Kidney epithelial cell (primary cell): ENCODE data around the gene PGRMC2. TPM values are rescaled to one million over a fixed set of nuclear protein-coding genes. Genes with fewer than 3 reads are reported as not detected.
"Not testable (repeated sequence)": the region's sequence is repeated elsewhere in the genome, so short reads cannot be mapped to it uniquely, and the experiment has no call there.

Source experiments
- DNase-seq: peaks from one replicate; pipeline ENCODE4 v3.0.0-alpha.2; 2010; ENCODE audit warnings: low read depth
- H3K27me3 ChIP-seq: 2 replicates; pipeline ENCODE4 v1.6.0; 2011; ENCODE audit warnings: low read length; ENCODE audit not compliant: control insufficient read depth, insufficient read depth
- H3K36me3 ChIP-seq: 2 replicates; pipeline ENCODE4 v1.5.1; 2011; ENCODE audit warnings: low read length; ENCODE audit not compliant: control insufficient read depth, insufficient read depth
- H3K4me3 ChIP-seq: 2 replicates; pipeline ENCODE4 v1.5.1; 2011; ENCODE audit warnings: low read depth, mild to moderate bottlenecking, control low read depth, low read length
- CTCF ChIP-seq: IDR thresholded peaks from 2 replicates; pipeline ENCODE4 v1.5.1; 2011; ENCODE audit warnings: mild to moderate bottlenecking, moderate library complexity, low read length, control low read depth, inconsistent platforms; ENCODE audit not compliant: insufficient read depth, poor library complexity, severe bottlenecking
- total RNA-seq: library from RNA; depleted of rRNA; stranded (reverse); fragments of >200 nt; gene quantifications from 2 replicates; pipeline ENCODE4 v1.2.3, GENCODE V29; 2015

Gene PGRMC2
- total RNA-seq, 1 donor from 2014 or later: 29.6 TPM

- TF ChIP-seq CTCF: no peak
- no peak for DNase-seq
- Histone ChIP-seq H3K4me3 (no peak overlapping the region), H3K36me3 (no peaks in the 10 kb centered on the region), H3K27me3 (no peaks in the 10 kb centered on the region)
Measured at GRCh38 chr4:128256539-128256938, 31.1 kb downstream of the PGRMC2 start.

GRCh38 chr4:128255906-128256305, 31.7 kb downstream of the PGRMC2 start:
- no peaks in the 10 kb centered on the region for H3K36me3 ChIP-seq
- no peak for TF ChIP-seq CTCF

GRCh38 chr4:128249787-128250668, 37.6 kb downstream of the PGRMC2 start:
- Histone ChIP-seq H3K36me3 (no peaks in the 10 kb centered on the region), H3K27me3 (no peaks in the 10 kb centered on the region), H3K4me3 (no peak overlapping the region)
- no peak for DNase-seq
- TF ChIP-seq CTCF: no peak

More at GRCh38 chr4:128255906-128256305, 31.7 kb downstream of the PGRMC2 start:
- Histone ChIP-seq H3K27me3 (no peaks in the 10 kb centered on the region), H3K4me3 (no peak overlapping the region)
- DNase-seq: no peak

DNA sequence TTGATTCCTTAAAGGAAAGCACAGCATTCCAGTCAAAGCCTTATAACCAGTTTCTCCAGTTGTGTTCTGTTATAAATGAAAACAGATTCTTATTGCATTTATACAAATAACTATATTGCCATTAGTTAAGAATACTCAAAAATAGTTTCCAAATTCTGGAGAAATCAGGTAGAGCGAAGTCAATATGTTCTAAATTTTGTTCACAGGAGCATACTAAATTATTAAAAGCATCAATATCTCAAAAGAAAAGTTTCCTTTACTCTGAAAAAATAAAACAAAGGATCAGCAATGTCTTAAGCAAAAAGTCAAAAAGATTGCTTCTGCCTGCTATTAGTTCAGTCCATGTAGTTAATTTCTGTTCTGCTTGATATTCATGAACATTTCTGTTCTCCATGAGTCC, 39.7 kb downstream of the PGRMC2 start:
- H3K36me3 ChIP-seq: no peaks in the 10 kb centered on the region
- H3K4me3 ChIP-seq: no peak overlapping the region
- no peaks in the 10 kb centered on the region for H3K27me3 ChIP-seq
- no peak for TF ChIP-seq CTCF
- no peak for DNase-seq

- not testable (repeated sequence) for H3K36me3 ChIP-seq, H3K27me3 ChIP-seq, H3K4me3 ChIP-seq, DNase-seq
Measured at GRCh38 chr4:128245391-128245790, 42.2 kb downstream of the PGRMC2 start.

DNA sequence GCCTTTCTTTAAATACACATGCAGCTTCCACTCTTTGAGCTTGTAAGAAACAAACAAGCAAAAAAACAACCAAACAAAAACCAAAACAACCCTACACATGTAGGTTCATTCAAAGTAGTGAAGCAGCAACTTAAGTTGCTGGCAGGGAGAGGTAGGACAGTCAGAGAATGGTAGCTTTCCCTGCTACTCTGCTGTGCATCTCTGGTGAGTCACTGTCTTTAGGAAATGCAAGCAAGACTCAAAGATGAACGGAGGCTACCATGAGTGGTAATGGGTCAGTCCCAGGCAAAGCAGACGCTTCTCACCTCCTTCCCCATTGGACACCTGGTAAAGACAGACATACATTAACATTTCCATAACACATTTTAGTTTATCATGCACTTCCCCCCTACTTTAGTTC, 43.2 kb downstream of the PGRMC2 start:
- no peak for DNase-seq
- no peaks in the 10 kb centered on the region for H3K36me3 ChIP-seq
- no peak for TF ChIP-seq CTCF
- no peak overlapping the region for H3K4me3 ChIP-seq
- H3K27me3 ChIP-seq: no peaks in the 10 kb centered on the region
